Eye (tissue), 1 donor: ENCODE results near the gene DUSP7.
A peak's percentile ranks its signal among the peaks of the same experiment; 100 is the strongest.

Source experiments
- DNase-seq: peaks from one replicate; pipeline ENCODE4 v3.0.0-alpha.2; 2015

The DUSP7 gene

DNA sequence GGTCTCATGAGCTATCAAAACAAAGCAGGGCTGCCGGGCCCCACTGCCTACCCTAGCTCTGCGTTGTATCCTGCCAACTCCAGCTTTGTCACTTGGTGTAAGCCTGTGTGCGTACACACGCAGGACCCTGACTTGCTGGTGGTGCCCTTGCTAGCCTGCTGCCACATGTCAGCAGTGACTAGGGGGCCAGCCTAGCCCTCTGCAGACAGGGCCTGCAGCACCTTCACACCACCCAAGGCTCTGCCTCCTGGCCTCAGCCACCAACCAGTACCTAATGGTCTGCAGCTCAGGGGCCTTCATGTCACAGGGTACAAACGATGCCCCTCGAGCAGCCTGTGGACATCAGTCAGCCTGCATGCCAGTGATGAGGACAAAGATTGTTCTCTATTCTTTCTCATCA, 30.1 kb upstream of the DUSP7 start:
- DNase-seq = no peak

DNA sequence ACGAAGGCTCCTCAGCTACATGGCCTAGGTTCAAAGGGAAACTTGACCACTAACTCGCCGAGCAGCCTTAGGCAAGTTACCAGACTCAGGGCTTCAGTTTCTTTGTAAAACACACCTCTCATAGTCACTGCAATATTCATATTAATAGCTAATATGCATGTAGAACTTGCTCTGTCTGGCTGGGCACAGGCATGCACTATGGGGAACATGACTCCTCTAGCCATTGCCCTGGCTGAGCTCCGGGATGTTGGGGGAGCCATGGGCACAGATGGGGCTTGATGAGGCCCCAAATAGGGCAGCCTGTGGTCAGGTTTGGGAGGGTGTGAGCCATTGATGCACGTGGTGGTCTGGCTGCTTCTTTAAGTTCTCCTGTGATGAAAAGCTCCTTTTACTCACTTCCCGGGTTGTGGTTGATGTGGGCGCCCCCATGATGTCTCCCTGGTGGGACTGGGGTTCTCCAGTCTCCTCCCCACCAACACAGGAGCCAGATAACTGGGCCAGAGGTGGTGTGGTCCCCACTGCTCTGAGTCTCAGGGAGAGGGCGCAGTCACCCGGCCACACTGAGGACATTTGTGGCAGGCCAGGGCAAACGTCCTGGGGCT, 29.4 kb upstream of the DUSP7 start:
- no peak for DNase-seq

DNA sequence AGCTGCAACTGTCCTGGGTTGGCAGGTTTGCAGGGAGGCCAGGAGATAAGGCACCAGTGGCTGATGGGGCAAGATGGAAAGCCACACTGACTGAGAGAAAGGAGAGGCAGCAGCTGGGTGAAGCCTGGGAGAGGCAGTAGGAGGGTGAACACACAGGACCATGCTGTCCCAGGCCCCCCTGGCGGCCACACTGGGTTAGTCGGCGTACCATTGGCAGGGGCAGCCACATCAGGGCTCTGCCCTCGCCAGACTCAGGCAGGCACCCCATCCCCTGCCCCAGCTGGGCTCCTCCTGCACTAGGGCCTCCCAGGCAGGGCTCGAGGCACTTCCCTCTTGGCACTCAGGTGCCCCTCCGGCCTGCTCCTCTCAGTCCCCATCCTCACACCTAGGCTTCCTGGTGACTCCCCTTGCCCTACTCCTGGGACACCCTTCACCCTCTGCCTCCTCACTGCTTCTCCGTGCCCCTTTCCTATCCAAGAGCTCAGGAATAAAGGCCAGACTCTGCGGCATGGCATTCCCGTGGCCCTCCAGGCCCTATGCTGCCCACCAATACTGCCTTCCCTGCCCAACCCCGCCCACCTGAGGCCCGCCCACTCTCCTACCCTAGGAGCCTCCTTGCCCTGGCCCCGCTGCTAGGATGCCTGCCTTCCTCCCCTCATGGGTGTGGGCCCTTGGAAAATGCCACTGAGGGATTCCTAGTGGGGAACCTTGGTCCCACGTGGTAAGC, 28.7 kb upstream of the DUSP7 start:
- no peak for DNase-seq

- DNase-seq = no peak
Measured at GRCh38 chr3:52084216-52084945, 28.0 kb upstream of the DUSP7 start.

GRCh38 chr3:52083556-52084087, 27.3 kb upstream of the DUSP7 start:
- DNase-seq = no peak

DNA sequence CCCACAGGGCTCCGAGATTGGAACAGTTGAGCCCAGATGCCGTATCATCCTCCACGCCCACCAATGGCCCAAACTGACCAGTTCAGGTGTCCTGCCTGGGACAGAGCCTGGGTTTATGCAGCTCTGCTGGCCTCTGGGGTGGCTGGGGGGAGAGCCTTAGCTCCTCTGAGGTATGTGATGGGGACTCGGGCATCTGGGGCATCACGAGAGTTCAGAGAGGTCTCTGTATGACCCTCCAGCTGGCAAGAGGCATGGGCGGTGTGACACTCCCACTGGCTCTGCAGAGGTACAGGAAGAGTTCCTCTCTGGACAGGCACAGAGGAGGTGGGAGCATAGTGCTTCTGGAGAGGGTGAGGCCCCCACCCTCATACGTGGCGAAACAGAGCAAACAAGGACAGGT, 26.6 kb upstream of the DUSP7 start:
- no peak for DNase-seq

DNA sequence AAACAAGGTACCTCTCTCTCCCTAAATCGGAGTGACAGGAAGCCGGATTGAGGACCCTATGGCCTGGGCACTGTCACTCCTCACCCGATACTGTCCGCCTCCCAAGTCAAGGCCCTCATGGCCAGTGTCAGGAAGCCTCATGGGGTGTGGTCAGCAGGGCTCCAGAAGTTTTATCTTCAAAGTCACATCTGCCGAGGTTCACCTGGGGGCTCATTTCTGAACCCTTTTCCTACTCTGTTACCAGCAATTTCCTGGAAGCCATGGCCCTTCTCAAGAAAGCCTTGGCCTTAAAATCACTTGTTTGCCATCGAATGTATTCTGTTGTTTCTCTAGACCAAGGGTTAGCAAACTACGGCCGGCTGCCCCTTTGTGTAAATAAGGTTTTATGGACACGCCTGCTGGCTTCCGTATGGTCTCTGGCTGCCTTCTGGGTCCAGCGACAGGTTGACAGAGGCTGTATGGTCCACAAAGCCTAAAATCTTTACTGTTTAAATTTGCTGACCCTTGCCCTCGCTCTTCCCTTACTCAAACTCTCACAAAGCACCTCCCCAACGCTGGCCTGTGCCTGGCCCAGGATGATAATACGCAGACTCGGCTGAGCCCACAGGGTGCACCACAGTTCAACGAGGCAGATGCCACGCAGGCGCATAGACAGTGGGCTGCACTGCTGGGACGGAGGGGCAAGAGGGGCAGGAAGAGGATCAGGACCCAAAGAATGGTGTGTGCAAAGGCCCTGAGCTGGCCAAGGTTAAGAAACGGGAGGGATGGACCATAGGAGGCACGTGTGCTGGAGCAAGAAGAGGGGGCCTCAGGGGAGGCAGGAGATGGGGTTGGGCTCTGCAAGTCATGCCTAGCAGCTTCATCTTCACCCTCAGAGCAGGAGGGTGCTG, 24.7 kb upstream of the DUSP7 start:
- DNase-seq = no peak

- no peak for DNase-seq
Measured at GRCh38 chr3:52079958-52080357, 23.6 kb upstream of the DUSP7 start.

GRCh38 chr3:52078781-52079560, 22.6 kb upstream of the DUSP7 start:
- no peak for DNase-seq

DNA sequence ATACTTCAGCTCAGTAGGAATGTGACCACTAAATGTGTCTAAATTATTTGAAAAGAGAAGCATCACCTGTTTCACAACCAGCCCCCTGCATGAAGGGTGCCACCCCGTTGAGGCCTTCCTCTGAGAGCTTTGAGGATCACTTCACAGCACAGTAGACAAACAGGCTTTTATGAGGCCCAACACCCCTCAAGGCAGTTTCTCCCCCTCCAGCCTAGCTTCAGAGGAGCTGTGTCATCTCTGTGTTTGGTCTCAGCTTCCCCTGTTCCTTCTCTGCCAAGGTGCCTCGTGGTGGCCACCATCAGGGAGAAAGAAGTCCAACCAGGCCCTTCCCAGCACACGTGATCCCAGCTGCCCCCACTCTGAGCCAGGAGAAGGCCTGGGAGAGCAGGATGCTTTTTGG, 21.6 kb upstream of the DUSP7 start:
- no peak for DNase-seq

DNA sequence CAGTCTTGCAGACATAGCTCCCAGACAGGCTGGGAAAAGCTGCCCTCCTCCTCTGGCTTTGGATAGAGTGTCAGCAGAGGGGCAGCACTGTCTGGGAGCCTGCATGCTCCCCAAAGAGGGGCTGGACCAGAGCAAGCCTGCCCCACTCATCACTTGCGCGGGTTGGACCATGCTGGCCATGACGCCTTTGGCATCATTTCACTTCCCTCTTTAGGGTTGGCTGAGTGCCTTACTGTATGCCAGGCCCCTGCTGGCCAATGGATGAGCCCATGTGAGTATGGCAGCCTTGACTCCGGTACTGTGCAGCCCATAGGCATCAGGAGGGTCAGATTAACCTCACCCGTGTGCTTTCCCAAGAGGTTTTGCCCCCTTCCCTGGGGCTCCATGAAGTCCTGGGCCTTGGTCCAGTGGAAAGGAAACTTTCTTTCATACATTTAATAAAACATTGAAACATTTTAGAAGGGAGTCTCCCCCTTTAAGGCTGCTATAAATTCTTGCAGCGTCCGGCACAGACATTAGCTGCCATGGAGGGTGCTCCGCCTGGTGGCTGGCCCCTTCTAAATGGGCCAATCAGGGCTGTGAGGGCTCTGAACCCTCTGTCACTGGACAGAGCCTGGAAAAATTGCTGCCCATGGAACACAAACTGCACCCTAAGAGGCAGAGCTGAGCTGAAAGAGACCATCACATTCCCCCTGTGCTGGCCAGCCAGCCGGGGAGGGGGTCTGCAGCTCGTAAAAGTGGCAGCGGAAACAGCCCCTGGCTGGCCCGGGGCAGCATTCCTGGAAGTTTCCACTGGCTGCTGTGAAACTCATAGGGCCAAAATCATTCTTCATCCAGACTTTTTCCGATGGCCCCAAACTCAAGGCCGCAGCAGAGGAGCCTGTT, 20.8 kb upstream of the DUSP7 start:
- DNase-seq = no peak

DNA sequence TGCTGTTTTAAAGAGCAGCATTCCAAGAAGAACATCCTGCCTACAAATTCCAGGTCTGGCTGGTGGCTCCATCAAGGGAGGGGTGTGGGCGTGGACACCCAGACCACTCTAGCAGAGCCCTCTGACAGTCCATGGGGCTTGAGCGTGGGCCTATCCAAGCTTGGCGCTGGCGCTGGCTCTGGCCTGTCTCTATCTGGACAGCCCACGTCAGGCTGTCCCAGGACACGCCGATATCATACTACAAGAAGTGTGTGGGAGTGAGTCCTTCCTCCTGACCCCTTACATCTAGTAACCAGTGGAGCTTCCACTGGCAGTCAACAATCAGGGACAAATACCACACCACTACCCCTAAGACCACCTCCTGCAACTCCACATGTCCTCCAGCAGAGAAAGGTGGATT, 17.1 kb upstream of the DUSP7 start:
- no peak for DNase-seq

- DNase-seq = no peak
Measured at GRCh38 chr3:52072471-52072870, 16.1 kb upstream of the DUSP7 start.

GRCh38 chr3:52072020-52072419, 15.6 kb upstream of the DUSP7 start:
- DNase-seq = no peak

GRCh38 chr3:52070724-52071621, 14.6 kb upstream of the DUSP7 start:
- no peak for DNase-seq

DNA sequence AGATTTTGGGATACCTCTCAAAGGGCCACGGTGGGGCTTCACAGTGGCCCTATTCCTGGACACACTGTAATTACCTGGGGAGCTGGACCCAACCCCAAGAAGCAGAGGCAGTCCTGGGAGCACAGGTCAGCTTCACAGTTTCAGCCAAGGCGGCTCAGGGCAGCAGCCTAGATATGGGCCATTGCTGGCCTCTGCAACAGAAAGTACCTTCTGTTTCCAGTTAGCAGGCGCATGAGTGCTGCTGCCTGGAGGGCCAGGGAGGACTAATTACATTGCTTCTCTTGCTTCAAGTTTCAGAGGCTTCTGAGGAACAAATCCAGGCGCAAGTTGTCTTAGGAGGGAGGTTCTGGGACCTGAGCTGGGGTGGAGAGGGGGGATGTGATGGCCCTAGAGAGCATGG, 13.5 kb upstream of the DUSP7 start:
- DNase-seq = no peak

- DNase-seq = no peak
Measured at GRCh38 chr3:52069135-52069534, 12.8 kb upstream of the DUSP7 start.

- no peak for DNase-seq
Measured at GRCh38 chr3:52068730-52069129, 12.4 kb upstream of the DUSP7 start.

DNA sequence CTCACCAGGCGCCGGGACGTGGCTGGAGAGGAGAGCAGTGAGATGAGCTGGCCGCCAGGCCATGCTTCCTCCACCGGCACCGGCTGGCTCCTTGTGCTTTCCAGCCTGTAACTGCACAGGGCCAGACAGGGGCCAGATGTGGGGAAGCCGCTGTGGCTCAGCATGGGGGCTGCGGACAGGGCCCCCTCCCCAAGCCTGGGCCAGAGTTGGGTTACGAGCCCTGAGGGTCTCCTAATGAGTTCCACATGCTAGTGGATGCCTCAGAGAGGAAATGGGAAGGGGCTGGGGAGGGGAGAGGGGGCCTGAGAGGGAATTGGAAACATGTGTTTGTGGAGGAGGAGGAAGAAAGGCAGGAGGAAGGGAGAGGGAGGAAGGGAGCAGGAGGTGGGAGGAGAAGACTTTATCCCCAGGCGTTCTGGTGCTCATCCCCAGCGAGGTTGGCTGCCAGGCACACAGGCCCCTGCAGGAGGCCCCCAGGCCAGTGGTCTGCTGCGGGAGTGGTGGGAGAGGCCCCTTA, 11.7 kb upstream of the DUSP7 start:
- peak; percentile 89 for DNase-seq

DNA sequence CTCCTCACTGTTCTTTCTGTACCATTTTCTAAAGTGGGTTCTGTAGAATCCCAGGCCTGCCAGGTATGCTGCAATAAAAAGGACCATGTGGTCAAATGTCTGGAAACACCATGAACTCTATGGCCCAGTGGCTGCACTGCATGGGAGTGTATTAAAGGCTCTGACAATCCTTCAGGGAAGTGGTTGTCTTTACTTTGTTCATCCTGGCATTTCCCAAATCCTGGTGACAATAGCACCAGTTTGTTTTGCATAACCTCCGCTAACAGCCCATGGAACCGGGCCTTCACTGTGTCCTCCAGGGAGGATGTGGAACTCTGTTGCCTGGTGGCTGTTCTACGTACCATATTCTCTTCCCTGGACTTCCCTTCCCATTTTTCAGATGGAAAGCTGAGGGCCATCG, 11.2 kb upstream of the DUSP7 start:
- DNase-seq = no peak
